ENCODE results near the gene RAB36.

The RAB36 gene

DNA sequence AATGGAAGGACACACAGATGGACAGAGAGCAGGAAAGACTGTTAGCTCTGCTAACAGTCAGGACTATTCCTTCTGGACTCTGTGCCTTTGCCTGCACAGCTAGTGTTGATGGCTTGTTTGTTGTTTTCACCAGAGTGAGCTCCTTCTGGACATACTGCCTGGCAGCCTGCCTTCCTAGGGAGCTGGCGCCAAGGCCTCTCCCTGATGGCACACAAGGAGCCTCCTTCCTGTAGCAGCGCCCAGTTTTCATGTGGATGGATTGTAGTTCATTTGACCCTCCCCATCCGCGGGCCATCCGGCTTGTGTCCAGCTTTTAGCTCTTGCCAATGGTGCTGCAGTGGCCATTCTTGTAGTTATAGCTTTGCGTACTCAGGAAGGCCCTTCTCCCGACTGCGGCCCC is 18.4 kb downstream of the RAB36 start:
- H3K4me3 ChIP-seq (ENCODE audit: low read depth, low read length): no peak overlapping the region
- no peak for TF ChIP-seq CTCF (IDR thresholded peaks at IDR 0.05; ENCODE audit: low read depth, low read length, missing control alignments)
- DNase-seq (ENCODE audit: low read depth): no peak
- in situ Hi-C loops (cut with HindIII; ENCODE audit: low sequenced_read_pairs): no loop called here

- DNase-seq (ENCODE audit: low read depth): no peak
- in situ Hi-C loops (cut with HindIII; ENCODE audit: low sequenced_read_pairs): no loop called here
- TF ChIP-seq CTCF (IDR thresholded peaks at IDR 0.05; ENCODE audit: low read depth, low read length, missing control alignments): no peak
- no peak overlapping the region for H3K4me3 ChIP-seq (ENCODE audit: low read depth, low read length)
These were observed 18.8 kb downstream of the RAB36 start for GRCh38 chr22:23164091-23164490.

GRCh38 chr22:23166042-23166831 is 21.0 kb downstream of the RAB36 start:
- DNase-seq (ENCODE audit: low read depth): no peak
- no peak overlapping the region for H3K4me3 ChIP-seq (ENCODE audit: low read depth, low read length)
- in situ Hi-C loops (cut with HindIII; ENCODE audit: low sequenced_read_pairs): no loop called here
- no peak for TF ChIP-seq CTCF (IDR thresholded peaks at IDR 0.05; ENCODE audit: low read depth, low read length, missing control alignments)

- in situ Hi-C loops (cut with HindIII; ENCODE audit: low sequenced_read_pairs): no loop called here
- no peak for TF ChIP-seq CTCF (IDR thresholded peaks at IDR 0.05; ENCODE audit: low read depth, low read length, missing control alignments)
- DNase-seq (ENCODE audit: low read depth): no peak
- no peak overlapping the region for H3K4me3 ChIP-seq (ENCODE audit: low read depth, low read length)
These were observed 21.8 kb downstream of the RAB36 start for GRCh38 chr22:23166841-23167616.

GRCh38 chr22:23168391-23169042 is 23.2 kb downstream of the RAB36 start:
- DNase-seq (ENCODE audit: low read depth): no peak
- in situ Hi-C loops (cut with HindIII; ENCODE audit: low sequenced_read_pairs): no loop called here
- TF ChIP-seq CTCF (IDR thresholded peaks at IDR 0.05; ENCODE audit: low read depth, low read length, missing control alignments): no peak

GRCh38 chr22:23169043-23169406 is 23.7 kb downstream of the RAB36 start:
- H3K4me3 ChIP-seq (ENCODE audit: low read depth, low read length): no peak overlapping the region
- DNase-seq (ENCODE audit: low read depth): no peak
- in situ Hi-C loops (cut with HindIII; ENCODE audit: low sequenced_read_pairs): no loop called here
- TF ChIP-seq CTCF (IDR thresholded peaks at IDR 0.05; ENCODE audit: low read depth, low read length, missing control alignments): no peak

More at GRCh38 chr22:23168391-23169042, 23.2 kb downstream of the RAB36 start:
- H3K4me3 ChIP-seq (ENCODE audit: low read depth, low read length): no peak overlapping the region
